A549 (cell line): ENCODE measurements around the gene CEP128. TPM values are rescaled to one million over a fixed set of nuclear protein-coding genes. Genes with fewer than 3 reads are reported as not detected.

Experiments used
- ATAC-seq, 2 experiments: fragments of 200-7000 bp in 1 of 2; fragments of >200 bp in 1 of 2; cut with Nextera tagmentation in 1 of 2; cut with Tn5 transposase in 1 of 2; 3 replicates each; pipeline versions ENCODE4 v1.8.0 to v1.9.1; 2018 to 2020; ENCODE audit warnings: mild to moderate bottlenecking in 1 of 2, moderate library complexity in 1 of 2
- CTCF ChIA-PET: fragments of 300-600 bp; sonication (Branson Sonifier 250); formaldehyde crosslinking; extraction: SDS; loops from one replicate; lab custom pipeline; 2021; ENCODE audit warnings: antibody characterized with exemption, inconsistent platforms; lab: Yijun Ruan, JAX
- POLR2A ChIA-PET: fragments of 350-600 bp; formaldehyde crosslinking; extraction: SDS; loops from one replicate; lab custom pipeline; 2021; ENCODE audit warnings: antibody characterized with exemption, inconsistent platforms; lab: Yijun Ruan, JAX
- DNase-seq, 2 experiments: peaks; one replicate each; pipeline versions ENCODE4 v3.0.0 to v3.0.0-alpha.2; 2011 to 2016; ENCODE audit warnings: low read depth in 1 of 2, low spot score in 1 of 2
- FAIRE-seq: peaks from 2 replicates; lab custom pipeline; 2011; peaks lifted over from hg19 to GRCh38; lab: Jason Lieb, UNC
- H3K27ac ChIP-seq, 2 experiments: fragments of >200 bp; sonication (Bioruptor Twin); formaldehyde crosslinking; 3 replicates each; pipeline ENCODE4 v1.5.1; 2016 to 2017
- H3K4me1 ChIP-seq: fragments of >200 bp; sonication (Bioruptor Twin); formaldehyde crosslinking; 3 replicates; pipeline ENCODE4 v1.6.1; 2016
- H3K4me2 ChIP-seq: fragments of >200 bp; sonication (Bioruptor Twin); formaldehyde crosslinking; 3 replicates; pipeline ENCODE4 v1.6.1; 2016
- H3K4me3 ChIP-seq: fragments of >200 bp; sonication (Bioruptor Twin); formaldehyde crosslinking; 3 replicates; pipeline ENCODE4 v1.5.1; 2016
- H3K9me3 ChIP-seq: fragments of >200 bp; sonication (Bioruptor Twin); formaldehyde crosslinking; 3 replicates; pipeline ENCODE4 v1.6.1; 2016
- CBX8 ChIP-seq: fragments of 200-600 bp; sonication (generic); IDR thresholded peaks from 2 replicates; pipeline ENCODE4 v1.6.1; 2016
- EHMT2 ChIP-seq: fragments of 200-600 bp; sonication (generic); IDR thresholded peaks from 2 replicates; pipeline ENCODE4 v1.6.1; 2016; ENCODE audit warnings: antibody characterized with exemption, low read depth, mild to moderate bottlenecking, moderate library complexity
- EP300 ChIP-seq, 2 experiments: fragments of >200 bp; sonication (Bioruptor Twin); formaldehyde crosslinking; IDR thresholded peaks; 2 replicates in 1 of 2; 3 replicates in 1 of 2; pipeline ENCODE4 v1.6.1; 2016 to 2017
- ESRRA ChIP-seq: fragments of 150-350 bp; IDR thresholded peaks from 2 replicates; pipeline ENCODE4 v1.6.1; 2014; ENCODE audit warnings: mild to moderate bottlenecking, low read length, borderline replicate concordance
- HEYL ChIP-seq: fragments of 250-450 bp; sonication (Bioruptor Pico); IDR thresholded peaks from 2 replicates; pipeline ENCODE4 v1.8.0; 2021; ENCODE audit warnings: mild to moderate bottlenecking, moderate library complexity
- MAFK ChIP-seq: fragments of 450-650 bp; IDR thresholded peaks from 2 replicates; pipeline ENCODE4 v1.6.1; 2014; ENCODE audit not compliant: partially characterized antibody
- MAZ ChIP-seq: fragments of 150-350 bp; IDR thresholded peaks from 2 replicates; pipeline ENCODE4 v1.6.1; 2014; ENCODE audit warnings: antibody characterized with exemption, low read depth, low read length, borderline replicate concordance
- MYC ChIP-seq: IDR thresholded peaks from 2 replicates; pipeline ENCODE4 v1.6.1; 2012; ENCODE audit warnings: mild to moderate bottlenecking, inconsistent platforms, low read length, improper control_type of control experiment, borderline replicate concordance
- NPAS2 ChIP-seq: fragments of 250-450 bp; sonication (Bioruptor Pico); IDR thresholded peaks from 2 replicates; pipeline ENCODE4 v1.8.0; 2022; ENCODE audit warnings: mild to moderate bottlenecking, moderate library complexity, borderline replicate concordance
- PHF8 ChIP-seq: fragments of 200-600 bp; sonication (generic); IDR thresholded peaks from 2 replicates; pipeline ENCODE4 v1.6.1; 2016; ENCODE audit warnings: low read depth, mild to moderate bottlenecking, antibody characterized with exemption, moderate library complexity, borderline replicate concordance
- POLR2AphosphoS2 ChIP-seq: conservative IDR thresholded peaks from 2 replicates; pipeline ENCODE4 v1.6.1; 2012; ENCODE audit warnings: low read length, improper control_type of control experiment, inconsistent platforms
- RFX5 ChIP-seq: fragments of 450-650 bp; IDR thresholded peaks from 2 replicates; pipeline ENCODE4 v1.7.1; 2014; ENCODE audit warnings: antibody characterized with exemption, mild to moderate bottlenecking, moderate library complexity
- SMC3 ChIP-seq: fragments of >200 bp; sonication (Bioruptor Twin); formaldehyde crosslinking; IDR thresholded peaks from 3 replicates; pipeline ENCODE4 v1.6.1; 2018; ENCODE audit warnings: inconsistent platforms
- TFCP2L1 ChIP-seq: fragments of 250-450 bp; sonication (Bioruptor Pico); IDR thresholded peaks from 2 replicates; pipeline ENCODE4 v1.5.0; 2021; ENCODE audit warnings: mild to moderate bottlenecking
- TP53 ChIP-seq: fragments of 250-450 bp; sonication (Bioruptor Pico); IDR thresholded peaks from 2 replicates; pipeline ENCODE4 v1.5.0; 2021; ENCODE audit warnings: mild to moderate bottlenecking, moderate library complexity
- ZC3H11A ChIP-seq: fragments of 450-650 bp; IDR thresholded peaks from 2 replicates; pipeline ENCODE4 v1.6.1; 2014; ENCODE audit warnings: antibody characterized with exemption, mild to moderate bottlenecking
- ZNF302 ChIP-seq: fragments of 250-450 bp; sonication (Bioruptor Pico); IDR thresholded peaks from 2 replicates; pipeline ENCODE4 v1.9.0; 2021; ENCODE audit warnings: inconsistent platforms, mild to moderate bottlenecking, moderate library complexity
- WGBS: methylation state at CpG from one replicate; pipeline ENCODE4 v1.1.6; 2017; ENCODE audit errors: missing lambda C conversion rate; 5-methylcytosine and 5-hydroxymethylcytosine counted together
- polyA plus RNA-seq, 4 experiments: library from polyadenylated mRNA; depleted of rRNA in 3 of 4; stranded (reverse); fragments of >200 nt; fragmentation: RNase III in 1 of 4; extraction: RNeasy Plus Mini Kit Qiagen cat#74134 plus additional on column Dnase treatment in 1 of 4; gene quantifications; 2 replicates in 3 of 4; 3 replicates in 1 of 4; pipeline ENCODE4 v1.2.3, GENCODE V29; 2011 to 2017
- TF ChIP-seq, protein P1 (sequence below): IDR thresholded peaks from 2 replicates; pipeline ENCODE4 v1.6.1; 2012; ENCODE audit warnings: low read depth, borderline replicate concordance
- TF ChIP-seq, protein P2 (sequence below): fragments of >200 bp; sonication (Bioruptor Twin); formaldehyde crosslinking; IDR thresholded peaks from 3 replicates; pipeline ENCODE4 v1.6.1; 2016
- TF ChIP-seq, protein P3 (sequence below): fragments of 250-450 bp; sonication (Bioruptor Pico); IDR thresholded peaks from 2 replicates; pipeline ENCODE4 v1.5.0; 2020; ENCODE audit warnings: low read depth, mild to moderate bottlenecking, moderate library complexity
- TF ChIP-seq, protein P4 (sequence below): fragments of >200 bp; sonication (Bioruptor Twin); formaldehyde crosslinking; IDR thresholded peaks from 3 replicates; pipeline ENCODE4 v1.5.1; 2016
- TF ChIP-seq, protein P5 (sequence below): IDR thresholded peaks from 2 replicates; pipeline ENCODE4 v1.6.1; 2012
- TF ChIP-seq, protein P6 (sequence below): fragments of 200-600 bp; sonication (generic); IDR thresholded peaks from 2 replicates; pipeline ENCODE4 v1.6.1; 2016; ENCODE audit warnings: antibody characterized with exemption, mild to moderate bottlenecking, moderate library complexity
- TF ChIP-seq, protein P7 (sequence below): fragments of 150-350 bp; IDR thresholded peaks from 2 replicates; pipeline ENCODE4 v1.6.1; 2014; ENCODE audit warnings: low read depth, mild to moderate bottlenecking, low read length

CEP128 gene
- polyA plus RNA-seq, 2 of the 4 experiments (the other 2 are of a cell fraction) = 5.8 to 7.0 TPM

DNA sequence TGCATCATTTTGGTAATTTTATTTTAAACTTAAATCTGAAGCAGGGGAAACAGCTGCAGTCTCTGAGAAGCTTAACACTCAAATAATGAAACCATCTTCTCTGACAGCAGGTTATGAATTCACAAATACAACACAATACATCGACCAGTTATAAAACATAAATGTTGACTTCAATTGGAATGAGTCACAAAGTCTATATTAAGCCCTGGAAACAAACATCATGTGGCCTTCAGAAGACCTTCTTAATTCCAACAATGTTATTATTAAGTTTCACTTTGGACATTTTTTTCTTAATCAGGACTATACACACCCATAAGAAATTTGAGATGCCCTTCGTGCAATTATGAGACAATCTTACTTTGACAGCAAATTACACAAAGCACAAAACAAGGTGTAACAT, 68.9 kb downstream of the CEP128 start:
- Histone ChIP-seq H3K9me3 (peaks cover 12% of the 10 kb centered on the region), H3K4me2 (no peak overlapping the region), H3K4me3 (no peak overlapping the region), H3K4me1 (no peaks in the 10 kb centered on the region), H3K27ac (no peak overlapping the region)
- no peak for ATAC-seq
- ChIA-PET CTCF (interaction anchor here (1.9 kb wide), 1 partner anchor 817 kb away, joined by 7 read pairs; no protein-coding TSS in a partner anchor), POLR2A (no interaction called here)
- no peak for FAIRE-seq
- DNase-seq = no peak
- WGBS = 39% methylated on average over 2 of the region's 2 CpGs
- TF ChIP-seq MAZ (no peak), SMC3 (no peak), ESRRA (no peak), TFCP2L1 (CRISPR knock-in tag) (no peak), HEYL (CRISPR knock-in tag) (no peak), PHF8 (no peak), POLR2AphosphoS2 (no peak), EP300 (IDR thresholded peaks at IDR 0.05) (no peak), TP53 (CRISPR knock-in tag) (no peak), ZC3H11A (no peak)
- TF ChIP-seq, protein P1, sequence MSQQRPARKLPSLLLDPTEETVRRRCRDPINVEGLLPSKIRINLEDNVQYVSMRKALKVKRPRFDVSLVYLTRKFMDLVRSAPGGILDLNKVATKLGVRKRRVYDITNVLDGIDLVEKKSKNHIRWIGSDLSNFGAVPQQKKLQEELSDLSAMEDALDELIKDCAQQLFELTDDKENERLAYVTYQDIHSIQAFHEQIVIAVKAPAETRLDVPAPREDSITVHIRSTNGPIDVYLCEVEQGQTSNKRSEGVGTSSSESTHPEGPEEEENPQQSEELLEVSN = no peak
- TF ChIP-seq, protein P2, sequence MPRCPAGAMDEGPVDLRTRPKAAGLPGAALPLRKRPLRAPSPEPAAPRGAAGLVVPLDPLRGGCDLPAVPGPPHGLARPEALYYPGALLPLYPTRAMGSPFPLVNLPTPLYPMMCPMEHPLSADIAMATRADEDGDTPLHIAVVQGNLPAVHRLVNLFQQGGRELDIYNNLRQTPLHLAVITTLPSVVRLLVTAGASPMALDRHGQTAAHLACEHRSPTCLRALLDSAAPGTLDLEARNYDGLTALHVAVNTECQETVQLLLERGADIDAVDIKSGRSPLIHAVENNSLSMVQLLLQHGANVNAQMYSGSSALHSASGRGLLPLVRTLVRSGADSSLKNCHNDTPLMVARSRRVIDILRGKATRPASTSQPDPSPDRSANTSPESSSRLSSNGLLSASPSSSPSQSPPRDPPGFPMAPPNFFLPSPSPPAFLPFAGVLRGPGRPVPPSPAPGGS = no peak
- TF ChIP-seq, protein P3, sequence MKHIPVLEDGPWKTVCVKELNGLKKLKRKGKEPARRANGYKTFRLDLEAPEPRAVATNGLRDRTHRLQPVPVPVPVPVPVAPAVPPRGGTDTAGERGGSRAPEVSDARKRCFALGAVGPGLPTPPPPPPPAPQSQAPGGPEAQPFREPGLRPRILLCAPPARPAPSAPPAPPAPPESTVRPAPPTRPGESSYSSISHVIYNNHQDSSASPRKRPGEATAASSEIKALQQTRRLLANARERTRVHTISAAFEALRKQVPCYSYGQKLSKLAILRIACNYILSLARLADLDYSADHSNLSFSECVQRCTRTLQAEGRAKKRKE (CRISPR knock-in tag) = no peak
- TF ChIP-seq, protein P4, sequence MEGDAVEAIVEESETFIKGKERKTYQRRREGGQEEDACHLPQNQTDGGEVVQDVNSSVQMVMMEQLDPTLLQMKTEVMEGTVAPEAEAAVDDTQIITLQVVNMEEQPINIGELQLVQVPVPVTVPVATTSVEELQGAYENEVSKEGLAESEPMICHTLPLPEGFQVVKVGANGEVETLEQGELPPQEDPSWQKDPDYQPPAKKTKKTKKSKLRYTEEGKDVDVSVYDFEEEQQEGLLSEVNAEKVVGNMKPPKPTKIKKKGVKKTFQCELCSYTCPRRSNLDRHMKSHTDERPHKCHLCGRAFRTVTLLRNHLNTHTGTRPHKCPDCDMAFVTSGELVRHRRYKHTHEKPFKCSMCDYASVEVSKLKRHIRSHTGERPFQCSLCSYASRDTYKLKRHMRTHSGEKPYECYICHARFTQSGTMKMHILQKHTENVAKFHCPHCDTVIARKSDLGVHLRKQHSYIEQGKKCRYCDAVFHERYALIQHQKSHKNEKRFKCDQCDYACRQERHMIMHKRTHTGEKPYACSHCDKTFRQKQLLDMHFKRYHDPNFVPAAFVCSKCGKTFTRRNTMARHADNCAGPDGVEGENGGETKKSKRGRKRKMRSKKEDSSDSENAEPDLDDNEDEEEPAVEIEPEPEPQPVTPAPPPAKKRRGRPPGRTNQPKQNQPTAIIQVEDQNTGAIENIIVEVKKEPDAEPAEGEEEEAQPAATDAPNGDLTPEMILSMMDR = no peak

DNA sequence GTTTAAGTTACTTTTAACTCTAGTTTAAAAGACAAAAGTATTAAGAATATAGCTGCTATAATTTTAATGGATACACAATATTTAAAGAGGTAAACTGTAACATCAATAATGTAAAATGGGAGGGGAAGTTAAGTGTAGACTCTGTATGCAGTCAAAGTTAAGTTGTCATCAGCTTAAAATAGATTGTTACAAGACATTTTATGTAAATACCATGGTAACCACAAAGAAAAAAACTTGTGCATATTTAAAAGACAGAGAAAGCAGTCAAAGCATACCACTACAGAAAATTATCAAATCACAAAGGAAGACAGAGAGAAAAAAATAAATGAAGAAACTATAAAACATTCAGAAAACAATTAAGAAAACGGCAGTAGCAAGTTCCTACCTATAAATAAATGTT, 73.3 kb downstream of the CEP128 start:
- no peak for FAIRE-seq
- H3K9me3 ChIP-seq = peaks cover 16% of the 10 kb centered on the region; the same call in 2 of the 3 replicates
- TF ChIP-seq ZNF302 = no peak
- no peak for TF ChIP-seq MYC
- no peak for TF ChIP-seq MAZ
- TF ChIP-seq, protein P5, sequence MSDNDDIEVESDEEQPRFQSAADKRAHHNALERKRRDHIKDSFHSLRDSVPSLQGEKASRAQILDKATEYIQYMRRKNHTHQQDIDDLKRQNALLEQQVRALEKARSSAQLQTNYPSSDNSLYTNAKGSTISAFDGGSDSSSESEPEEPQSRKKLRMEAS = no peak
- no peak for TF ChIP-seq EHMT2
- no peak for TF ChIP-seq RFX5
- H3K4me3 ChIP-seq = no peak overlapping the region
- no peak overlapping the region for H3K27ac ChIP-seq
- no peak for DNase-seq
- H3K4me1 ChIP-seq = no peaks in the 10 kb centered on the region
- no peak overlapping the region for H3K4me2 ChIP-seq
- WGBS = 33% methylated on average over 1 of the region's 1 CpG
- CTCF ChIA-PET = no interaction called here
- POLR2A ChIA-PET = no interaction called here
- ATAC-seq = no peak

DNA sequence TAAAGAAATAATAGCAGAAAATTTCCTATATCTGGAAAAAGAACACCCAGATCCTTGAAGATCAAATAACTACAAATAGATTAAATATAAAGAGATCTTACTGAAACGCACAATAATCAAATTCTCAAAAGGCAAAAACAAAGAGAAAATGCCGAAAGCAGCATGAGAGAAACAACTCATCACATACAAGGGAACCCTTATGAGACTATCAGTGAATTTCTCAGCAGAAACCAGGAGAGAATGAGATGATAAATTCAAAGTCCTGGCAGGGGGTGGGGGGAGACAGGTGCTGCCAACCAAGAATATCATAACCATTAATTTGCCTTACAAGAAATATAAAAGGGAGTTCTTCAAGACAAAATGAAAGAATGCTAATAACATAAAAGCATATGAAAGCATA, 73.7 kb downstream of the CEP128 start:
- H3K9me3 ChIP-seq = peaks cover 16% of the 10 kb centered on the region; the same call in 2 of the 3 replicates
- ChIA-PET CTCF (no interaction called here), POLR2A (no interaction called here)
- ATAC-seq (no peak), DNase-seq (no peak), FAIRE-seq (no peak)
- no peak overlapping the region for H3K4me3 ChIP-seq
- no peak overlapping the region for H3K27ac ChIP-seq
- H3K4me2 ChIP-seq = no peak overlapping the region
- 91% methylated on average over 2 of the region's 2 CpGs for WGBS
- no peaks in the 10 kb centered on the region for H3K4me1 ChIP-seq
- TF ChIP-seq CBX8 = no peak
- no peak for TF ChIP-seq RFX5
- TF ChIP-seq MAFK = no peak
- no peak for TF ChIP-seq NPAS2 (CRISPR knock-in tag)
- TF ChIP-seq, protein P6, sequence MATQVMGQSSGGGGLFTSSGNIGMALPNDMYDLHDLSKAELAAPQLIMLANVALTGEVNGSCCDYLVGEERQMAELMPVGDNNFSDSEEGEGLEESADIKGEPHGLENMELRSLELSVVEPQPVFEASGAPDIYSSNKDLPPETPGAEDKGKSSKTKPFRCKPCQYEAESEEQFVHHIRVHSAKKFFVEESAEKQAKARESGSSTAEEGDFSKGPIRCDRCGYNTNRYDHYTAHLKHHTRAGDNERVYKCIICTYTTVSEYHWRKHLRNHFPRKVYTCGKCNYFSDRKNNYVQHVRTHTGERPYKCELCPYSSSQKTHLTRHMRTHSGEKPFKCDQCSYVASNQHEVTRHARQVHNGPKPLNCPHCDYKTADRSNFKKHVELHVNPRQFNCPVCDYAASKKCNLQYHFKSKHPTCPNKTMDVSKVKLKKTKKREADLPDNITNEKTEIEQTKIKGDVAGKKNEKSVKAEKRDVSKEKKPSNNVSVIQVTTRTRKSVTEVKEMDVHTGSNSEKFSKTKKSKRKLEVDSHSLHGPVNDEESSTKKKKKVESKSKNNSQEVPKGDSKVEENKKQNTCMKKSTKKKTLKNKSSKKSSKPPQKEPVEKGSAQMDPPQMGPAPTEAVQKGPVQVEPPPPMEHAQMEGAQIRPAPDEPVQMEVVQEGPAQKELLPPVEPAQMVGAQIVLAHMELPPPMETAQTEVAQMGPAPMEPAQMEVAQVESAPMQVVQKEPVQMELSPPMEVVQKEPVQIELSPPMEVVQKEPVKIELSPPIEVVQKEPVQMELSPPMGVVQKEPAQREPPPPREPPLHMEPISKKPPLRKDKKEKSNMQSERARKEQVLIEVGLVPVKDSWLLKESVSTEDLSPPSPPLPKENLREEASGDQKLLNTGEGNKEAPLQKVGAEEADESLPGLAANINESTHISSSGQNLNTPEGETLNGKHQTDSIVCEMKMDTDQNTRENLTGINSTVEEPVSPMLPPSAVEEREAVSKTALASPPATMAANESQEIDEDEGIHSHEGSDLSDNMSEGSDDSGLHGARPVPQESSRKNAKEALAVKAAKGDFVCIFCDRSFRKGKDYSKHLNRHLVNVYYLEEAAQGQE = no peak
- TF ChIP-seq, protein P7, sequence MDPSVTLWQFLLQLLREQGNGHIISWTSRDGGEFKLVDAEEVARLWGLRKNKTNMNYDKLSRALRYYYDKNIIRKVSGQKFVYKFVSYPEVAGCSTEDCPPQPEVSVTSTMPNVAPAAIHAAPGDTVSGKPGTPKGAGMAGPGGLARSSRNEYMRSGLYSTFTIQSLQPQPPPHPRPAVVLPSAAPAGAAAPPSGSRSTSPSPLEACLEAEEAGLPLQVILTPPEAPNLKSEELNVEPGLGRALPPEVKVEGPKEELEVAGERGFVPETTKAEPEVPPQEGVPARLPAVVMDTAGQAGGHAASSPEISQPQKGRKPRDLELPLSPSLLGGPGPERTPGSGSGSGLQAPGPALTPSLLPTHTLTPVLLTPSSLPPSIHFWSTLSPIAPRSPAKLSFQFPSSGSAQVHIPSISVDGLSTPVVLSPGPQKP = no peak
- TF ChIP-seq ZC3H11A = no peak
- TF ChIP-seq ZNF302 = no peak
